Ovary (tissue), 3 donors: ENCODE data around the gene PTGES.

ENCODE experiments used
- EP300 ChIP-seq: sonication (generic); formaldehyde crosslinking; IDR thresholded peaks from one replicate; pipeline ENCODE4 v1.6.1; 2017; ENCODE audit warnings: antibody characterized with exemption
- POLR2A ChIP-seq: fragments of 450-650 bp; IDR thresholded peaks from one replicate; pipeline ENCODE4 v1.6.1; 2017; ENCODE audit warnings: antibody characterized with exemption, mild to moderate bottlenecking, moderate library complexity
- TF ChIP-seq, protein P1 (sequence below), 3 donors: fragments of 450-650 bp in 2 of 3; fragments of 200-600 bp in 1 of 3; IDR thresholded peaks; one replicate each; pipeline versions ENCODE4 v1.5.1 to v1.8.0; 2016 to 2022; ENCODE audit warnings: antibody characterized with exemption in 3 of 3, mild to moderate bottlenecking in 1 of 3
- donor health status: DM: no; HTN: no; CAD: no.

- TF ChIP-seq, protein P1, sequence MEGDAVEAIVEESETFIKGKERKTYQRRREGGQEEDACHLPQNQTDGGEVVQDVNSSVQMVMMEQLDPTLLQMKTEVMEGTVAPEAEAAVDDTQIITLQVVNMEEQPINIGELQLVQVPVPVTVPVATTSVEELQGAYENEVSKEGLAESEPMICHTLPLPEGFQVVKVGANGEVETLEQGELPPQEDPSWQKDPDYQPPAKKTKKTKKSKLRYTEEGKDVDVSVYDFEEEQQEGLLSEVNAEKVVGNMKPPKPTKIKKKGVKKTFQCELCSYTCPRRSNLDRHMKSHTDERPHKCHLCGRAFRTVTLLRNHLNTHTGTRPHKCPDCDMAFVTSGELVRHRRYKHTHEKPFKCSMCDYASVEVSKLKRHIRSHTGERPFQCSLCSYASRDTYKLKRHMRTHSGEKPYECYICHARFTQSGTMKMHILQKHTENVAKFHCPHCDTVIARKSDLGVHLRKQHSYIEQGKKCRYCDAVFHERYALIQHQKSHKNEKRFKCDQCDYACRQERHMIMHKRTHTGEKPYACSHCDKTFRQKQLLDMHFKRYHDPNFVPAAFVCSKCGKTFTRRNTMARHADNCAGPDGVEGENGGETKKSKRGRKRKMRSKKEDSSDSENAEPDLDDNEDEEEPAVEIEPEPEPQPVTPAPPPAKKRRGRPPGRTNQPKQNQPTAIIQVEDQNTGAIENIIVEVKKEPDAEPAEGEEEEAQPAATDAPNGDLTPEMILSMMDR (IDR thresholded peaks at IDR 0.05) = no peak
- no peak for TF ChIP-seq POLR2A
- no peak for TF ChIP-seq EP300
These were observed 24.9 kb upstream of the PTGES start for GRCh38 chr9:129777769-129778130.
